HS-5 (cell line): ENCODE data around the gene PSMD4.
A peak's percentile ranks its signal among the peaks of the same experiment; 100 is the strongest.
"Not testable (repeated sequence)": the region's sequence is repeated elsewhere in the genome, so short reads cannot be mapped to it uniquely, and the experiment has no call there.

ENCODE experiments used
- DNase-seq: peaks from one replicate; pipeline ENCODE4 v3.0.0-alpha.2; 2012; ENCODE audit warnings: low read depth

The PSMD4 gene

GRCh38 chr1:151254217-151255213 is at the start of gene PSMD4:
TSS of gene PSMD4 (plus strand) at chr1:151254734. CDS start at chr1:151254783, 49 bp downstream.
- peak; percentile 88 for DNase-seq

DNA sequence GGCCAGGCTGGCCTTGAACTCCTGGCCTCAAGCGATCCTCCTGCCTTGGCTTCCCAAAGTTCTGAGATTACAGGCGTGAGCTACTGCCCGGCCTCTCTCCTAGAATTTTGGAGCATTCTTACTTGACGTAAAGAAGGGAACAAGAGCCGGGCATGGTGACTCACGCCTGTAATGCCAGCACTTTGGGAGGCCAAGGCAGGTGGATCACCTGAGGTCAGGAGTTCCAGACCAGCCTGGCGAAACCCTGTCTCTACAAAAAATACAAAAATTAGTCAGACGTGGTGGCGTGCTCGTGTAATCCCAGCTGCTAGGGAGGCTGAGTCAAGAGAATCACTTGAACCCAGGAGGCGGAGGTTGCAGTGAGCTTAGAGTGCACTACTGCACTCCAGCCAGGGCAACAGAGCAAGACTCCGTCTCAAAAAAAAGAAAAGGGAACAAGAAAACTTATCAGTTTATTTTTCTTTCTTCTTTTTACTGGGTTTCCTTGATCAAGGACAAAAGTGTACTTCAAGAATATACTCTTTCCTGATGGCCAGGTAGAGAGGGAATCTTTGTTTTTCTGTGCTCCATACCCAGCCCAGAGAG is 49.1 kb upstream of the PSMD4 start:
- not testable (repeated sequence) for DNase-seq

DNA sequence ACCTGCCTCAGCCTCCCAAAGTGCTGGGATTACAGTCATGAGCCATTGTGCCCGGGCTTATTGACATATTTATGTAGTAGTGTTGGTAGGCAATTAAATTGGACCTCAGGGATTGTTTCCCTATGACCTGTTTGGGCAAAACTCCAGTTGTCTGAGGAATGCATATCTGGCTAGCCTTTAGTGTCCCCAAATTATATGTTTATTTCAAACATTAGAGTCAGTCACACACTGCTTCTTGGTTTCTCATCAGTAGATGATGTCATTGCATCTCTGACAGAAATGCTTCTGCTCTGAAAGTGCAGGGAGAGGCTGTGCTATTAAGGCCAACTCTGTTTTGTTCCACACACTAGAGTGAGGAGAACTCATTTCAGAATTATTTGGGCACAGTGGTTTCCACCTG is 43.7 kb upstream of the PSMD4 start:
- DNase-seq = no peak

DNA sequence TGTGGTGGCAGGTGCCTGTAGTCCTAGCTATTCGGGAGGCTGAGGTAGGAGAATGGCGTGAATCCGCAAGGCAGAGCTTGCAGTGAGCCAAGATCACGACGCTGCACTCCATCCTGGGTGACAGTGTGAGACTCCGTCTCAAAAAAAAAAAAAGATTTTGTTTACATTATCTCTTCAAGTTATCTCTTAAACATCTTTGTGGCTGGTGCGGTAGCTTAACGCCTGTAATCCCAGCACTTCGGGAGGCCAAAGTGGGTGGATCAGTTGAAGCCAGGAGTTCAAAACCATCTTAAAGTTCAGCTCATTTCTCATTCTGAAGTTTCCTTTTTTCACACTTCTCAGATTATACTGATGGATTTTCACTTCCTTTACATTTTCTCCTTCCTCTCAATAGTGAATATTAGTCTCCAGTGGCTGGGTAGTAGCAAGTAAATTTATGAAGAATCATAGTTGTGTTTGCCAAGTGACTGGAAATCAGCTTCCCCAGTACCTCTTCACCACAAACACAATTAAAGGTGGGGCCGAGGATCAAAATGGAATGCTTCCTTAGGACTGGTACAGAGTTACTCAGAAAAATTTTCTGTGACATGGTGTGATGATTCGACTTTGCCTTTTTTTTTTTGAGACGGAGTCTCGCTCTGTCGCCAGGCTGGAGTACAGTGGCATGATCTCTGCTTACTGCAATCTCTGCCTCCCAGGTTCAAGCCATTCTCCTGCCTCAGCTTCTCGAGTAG is 42.4 kb upstream of the PSMD4 start:
- no peak for DNase-seq

GRCh38 chr1:151213560-151213959 is 41.0 kb upstream of the PSMD4 start:
- DNase-seq = no peak

- DNase-seq = no peak
Observed at GRCh38 chr1:151221616-151222015, 32.9 kb upstream of the PSMD4 start.

- DNase-seq = no peak
Observed at GRCh38 chr1:151222130-151222529, 32.4 kb upstream of the PSMD4 start.

DNA sequence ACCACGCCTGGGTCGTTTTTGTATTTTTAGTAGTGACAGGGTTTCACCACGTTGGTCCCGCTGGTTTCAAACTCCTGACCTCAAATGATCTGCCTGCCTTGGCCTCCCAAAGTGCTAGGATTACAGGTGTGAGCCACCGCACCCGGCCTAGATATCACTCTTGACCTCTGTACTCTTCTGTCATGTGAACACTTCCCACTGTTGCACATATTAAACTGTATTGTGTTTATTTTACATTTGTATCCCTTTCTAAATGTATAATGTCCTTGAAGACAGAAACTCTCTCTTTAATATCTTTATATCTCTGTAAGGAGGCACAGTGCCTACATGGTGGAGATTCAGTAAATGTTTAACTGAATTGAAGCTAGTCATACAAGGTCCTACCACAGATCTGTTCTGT is 19.3 kb upstream of the PSMD4 start:
- no peak for DNase-seq

GRCh38 chr1:151237678-151238466 is 16.7 kb upstream of the PSMD4 start:
- no peak for DNase-seq

DNA sequence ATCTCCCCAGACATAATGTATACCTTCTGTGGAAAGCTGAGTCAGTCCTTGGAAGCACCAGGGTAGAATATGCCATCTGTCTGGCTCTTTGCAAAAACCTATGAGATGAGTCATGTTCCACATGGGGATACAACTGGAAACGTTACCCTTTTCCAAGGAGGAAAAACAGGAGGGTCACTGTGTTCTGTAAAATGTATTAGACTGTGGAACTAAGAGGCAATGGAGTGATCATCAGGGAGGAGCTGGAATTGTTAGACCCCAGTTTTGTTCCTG is 16.1 kb upstream of the PSMD4 start:
- DNase-seq = peak; percentile 92

- DNase-seq = no peak
Observed at GRCh38 chr1:151242442-151242841, 12.1 kb upstream of the PSMD4 start.

GRCh38 chr1:151243683-151244216 is 10.8 kb upstream of the PSMD4 start:
- DNase-seq = no peak

GRCh38 chr1:151246786-151247185 is 7.7 kb upstream of the PSMD4 start:
- no peak for DNase-seq

- DNase-seq = peak; percentile 58
Observed at GRCh38 chr1:151251656-151252470, 2.7 kb upstream of the PSMD4 start.

DNA sequence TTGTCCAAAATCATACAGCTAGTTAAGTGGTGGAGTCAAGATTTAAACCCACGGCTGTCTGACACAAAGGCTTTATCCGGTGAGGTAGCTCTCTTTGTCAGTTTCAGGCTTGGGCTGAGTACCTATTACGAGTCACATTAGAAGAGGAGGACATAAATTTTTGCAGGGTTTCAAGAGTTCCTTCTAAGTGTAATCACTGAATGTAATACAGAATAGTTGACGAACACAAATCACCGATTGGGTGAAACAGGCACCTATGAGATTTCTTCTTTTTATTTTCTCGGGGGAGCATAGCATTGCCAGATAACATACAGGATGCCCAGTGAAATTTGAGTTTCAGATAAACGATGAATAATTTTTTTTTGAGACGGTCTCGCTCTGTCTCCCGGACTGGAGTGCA is 847 bp downstream of the PSMD4 start:
- DNase-seq = no peak

- DNase-seq = no peak
Observed at GRCh38 chr1:151259351-151259750, 4.8 kb downstream of the PSMD4 start.

- DNase-seq = no peak
Observed at GRCh38 chr1:151265446-151266236, 11.1 kb downstream of the PSMD4 start.

- DNase-seq = no peak
Observed at GRCh38 chr1:151266315-151266714, 11.8 kb downstream of the PSMD4 start.

GRCh38 chr1:151266821-151267220 is 12.3 kb downstream of the PSMD4 start:
- DNase-seq = no peak

- no peak for DNase-seq
Observed at GRCh38 chr1:151267760-151268159, 13.2 kb downstream of the PSMD4 start.
